ENCODE data around the gene TMEM52B.

- TF ChIP-seq EZH2phosphoT487 (IDR thresholded peaks at IDR 0.05; ENCODE audit: borderline replicate concordance): no peak
- TF ChIP-seq, protein P1, sequence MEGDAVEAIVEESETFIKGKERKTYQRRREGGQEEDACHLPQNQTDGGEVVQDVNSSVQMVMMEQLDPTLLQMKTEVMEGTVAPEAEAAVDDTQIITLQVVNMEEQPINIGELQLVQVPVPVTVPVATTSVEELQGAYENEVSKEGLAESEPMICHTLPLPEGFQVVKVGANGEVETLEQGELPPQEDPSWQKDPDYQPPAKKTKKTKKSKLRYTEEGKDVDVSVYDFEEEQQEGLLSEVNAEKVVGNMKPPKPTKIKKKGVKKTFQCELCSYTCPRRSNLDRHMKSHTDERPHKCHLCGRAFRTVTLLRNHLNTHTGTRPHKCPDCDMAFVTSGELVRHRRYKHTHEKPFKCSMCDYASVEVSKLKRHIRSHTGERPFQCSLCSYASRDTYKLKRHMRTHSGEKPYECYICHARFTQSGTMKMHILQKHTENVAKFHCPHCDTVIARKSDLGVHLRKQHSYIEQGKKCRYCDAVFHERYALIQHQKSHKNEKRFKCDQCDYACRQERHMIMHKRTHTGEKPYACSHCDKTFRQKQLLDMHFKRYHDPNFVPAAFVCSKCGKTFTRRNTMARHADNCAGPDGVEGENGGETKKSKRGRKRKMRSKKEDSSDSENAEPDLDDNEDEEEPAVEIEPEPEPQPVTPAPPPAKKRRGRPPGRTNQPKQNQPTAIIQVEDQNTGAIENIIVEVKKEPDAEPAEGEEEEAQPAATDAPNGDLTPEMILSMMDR (conservative IDR thresholded peaks at IDR 0.05; ENCODE audit: low read length): no peak
Observed at GRCh38 chr12:10163084-10163483, 15.7 kb upstream of the TMEM52B start.
